ENCODE measurements around the gene ALG14.

- TF ChIP-seq POLR2AphosphoS5 (IDR thresholded peaks at IDR 0.05; ENCODE audit: low read depth, low read length) (no peak), POLR2A (IDR thresholded peaks at IDR 0.05; ENCODE audit: low read depth, low read length) (no peak), PAX5 (IDR thresholded peaks at IDR 0.05; ENCODE audit: insufficient read depth, low read length, severe bottlenecking) (no peak)
Measured at GRCh38 chr1:95071539-95071938, 1.2 kb downstream of the ALG14 start.

Measured in GM12891 (cell line).